ENCODE results near the gene C20orf204. TPM values are rescaled to one million over a fixed set of nuclear protein-coding genes. Genes with fewer than 3 reads are reported as not detected.

C20orf204 gene
- total and polyA plus RNA-seq, 2 donors (not counting 3 experiments of a cell fraction or from before 2014, with no cell fraction given) = 2.8 to 5.8 TPM

- ChIA-PET POLR2A (interaction anchor here (1.3 kb wide), 1 partner anchor 10 kb away, joined by 4 read pairs; no protein-coding TSS in a partner anchor), CTCF (interaction anchor here (0.8 to 1.6 kb wide), 4 partner anchors 8 to 14 kb away, joined by 3 to 16 read pairs (median 4); no protein-coding TSS in a partner anchor)
- no peaks in the 10 kb centered on the region for H3K9me3 ChIP-seq (replicated peaks; ENCODE audit: control insufficient read depth, insufficient read depth, low read length)
- peaks cover 3% of the 10 kb centered on the region for H4K20me1 ChIP-seq (replicated peaks; ENCODE audit: control insufficient read depth, extremely low read depth, insufficient read depth, low read length)
- H3K36me3 ChIP-seq (ENCODE audit: control insufficient read depth in 2 of 2, extremely low read depth in 1 of 2, insufficient read depth in 2 of 2, low read length in 2 of 2) = peaks cover 9 to 13% of the 10 kb centered on the region in 2 experiments
- intact Hi-C loops (cut with micrococcal nuclease) = loop anchor here (1.0 kb wide), 1 partner anchor 8 kb away; no protein-coding TSS in a partner anchor
- no peak overlapping the region for H2AFZ ChIP-seq (ENCODE audit: low read depth, low read length)
- H3K4me3 ChIP-seq (replicated peaks in 1 of 3; ENCODE audit: insufficient read depth in 1 of 3, low read depth in 1 of 3, low read length in 3 of 3) = peak overlapping the region; percentile 76 to 88 (median 88)
- DNase-seq (ENCODE audit: low read depth, low spot score) = peak; percentile 28
- peak overlapping the region; percentile 54 for H3K9ac ChIP-seq (replicated peaks; ENCODE audit: extremely low read depth, insufficient read depth, low read length)
- FAIRE-seq = no peak
- no peak overlapping the region for H3K27ac ChIP-seq (ENCODE audit: insufficient read depth, low read depth, low read length)
- no TSS peak for BruUV-seq (replicated peaks)
- TF ChIP-seq POLR2A (IDR thresholded peaks at IDR 0.05; ENCODE audit: low read depth, low read length) (peak; percentile 63), JUN (IDR thresholded peaks at IDR 0.05; ENCODE audit: borderline replicate concordance, insufficient read depth, insufficient read length, low read depth) (no peak), FOS (IDR thresholded peaks at IDR 0.05; ENCODE audit: borderline replicate concordance, insufficient read depth, low read length) (no peak), EZH2 (IDR thresholded peaks at IDR 0.05; ENCODE audit: borderline replicate concordance, low read depth, low read length, severe bottlenecking) (no peak), MAX (IDR thresholded peaks at IDR 0.05; ENCODE audit: insufficient read depth, insufficient read length) (no peak), GATA2 (IDR thresholded peaks at IDR 0.05; ENCODE audit: insufficient read depth, insufficient read length, low read depth, low read length) (no peak), POLR2AphosphoS5 (IDR thresholded peaks at IDR 0.05; ENCODE audit: insufficient read depth, low read depth, low read length) (no peak), MYC (IDR thresholded peaks at IDR 0.05; ENCODE audit: low read depth, low read length) (no peak), CTCF (IDR thresholded peaks at IDR 0.05; ENCODE audit: extremely low read depth in 1 of 2, insufficient read depth in 1 of 2, low read depth in 1 of 2, low read length in 2 of 2) (no peak)
- no peaks in the 10 kb centered on the region for H3K27me3 ChIP-seq (ENCODE audit: control insufficient read depth in 2 of 2, insufficient read depth in 2 of 2, low read length in 2 of 2)
- peaks cover 62% of the 10 kb centered on the region for H3K4me1 ChIP-seq (ENCODE audit: control insufficient read depth, extremely low read depth, insufficient read depth, low read length)
- peak overlapping the region; percentile 76 for H3K4me2 ChIP-seq (ENCODE audit: insufficient read depth, low read length)
- dilution Hi-C loops (cut with MboI; ENCODE audit: extremely low pct_ligation_motif_present, low sequenced_read_pairs) = no loop called here
- peaks cover 20% of the 10 kb centered on the region for H3K79me2 ChIP-seq (ENCODE audit: control insufficient read depth, insufficient read depth, low read length)
- H3K9me1 ChIP-seq (replicated peaks; ENCODE audit: control insufficient read depth, extremely low read depth, insufficient read depth, low read length) = no peaks in the 10 kb centered on the region
Measured at GRCh38 chr20:64047046-64047389, 11.0 kb downstream of the C20orf204 start.

Data from endothelial cell of umbilical vein (primary cell).